Fibroblast of villous mesenchyme (primary cell): ENCODE measurements around the gene REEP6. TPM values are rescaled to one million over a fixed set of nuclear protein-coding genes. Genes with fewer than 3 reads are reported as not detected.
"Not testable (repeated sequence)": the region's sequence is repeated elsewhere in the genome, so short reads cannot be mapped to it uniquely, and the experiment has no call there.

Experiments used
- DNase-seq: peaks from one replicate; pipeline ENCODE4 v3.0.0-alpha.2; 2010; ENCODE audit warnings: low read depth
- H3K4me3 ChIP-seq: 2 replicates; pipeline ENCODE4 v1.5.1; 2011; ENCODE audit warnings: low read depth, mild to moderate bottlenecking, low read length
- CTCF ChIP-seq: IDR thresholded peaks from 2 replicates; pipeline ENCODE4 v1.5.1; 2012; ENCODE audit warnings: low read depth, mild to moderate bottlenecking, low read length; ENCODE audit not compliant: insufficient read depth
- total RNA-seq: library from RNA; depleted of rRNA; stranded (reverse); fragments of >200 nt; gene quantifications from 2 replicates; pipeline ENCODE4 v1.2.3, GENCODE V29; 2012

Gene REEP6
- total RNA-seq, 1 donor: 0.43 TPM

DNA sequence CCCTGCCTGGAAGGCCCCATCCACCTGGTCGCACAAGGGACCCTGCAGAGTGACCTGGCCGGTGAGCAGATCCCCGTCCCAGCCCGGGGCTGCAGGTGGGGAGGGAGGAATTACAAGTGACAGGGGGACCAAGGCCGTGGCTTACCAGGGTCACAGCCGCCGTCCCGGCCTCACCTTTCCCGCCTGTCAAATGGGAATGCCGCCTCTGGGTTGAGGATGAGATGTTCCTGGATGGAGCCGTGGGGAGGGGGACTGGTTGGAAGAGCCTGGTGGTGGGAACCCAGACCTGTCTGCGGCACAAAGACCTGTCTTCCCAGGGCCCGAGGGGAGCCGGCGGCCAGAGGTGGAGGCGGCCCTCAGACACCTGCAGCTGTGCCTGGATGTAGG lies 38.4 kb downstream of the REEP6 start:
- H3K4me3 ChIP-seq: no peak overlapping the region
- no peak for DNase-seq
- no peak for TF ChIP-seq CTCF

GRCh38 chr19:1530856-1531255 lies 39.9 kb downstream of the REEP6 start:
- not testable (repeated sequence) for DNase-seq, H3K4me3 ChIP-seq

GRCh38 chr19:1531587-1531986 lies 40.6 kb downstream of the REEP6 start:
- no peak overlapping the region for H3K4me3 ChIP-seq
- DNase-seq: no peak
- no peak for TF ChIP-seq CTCF

DNA sequence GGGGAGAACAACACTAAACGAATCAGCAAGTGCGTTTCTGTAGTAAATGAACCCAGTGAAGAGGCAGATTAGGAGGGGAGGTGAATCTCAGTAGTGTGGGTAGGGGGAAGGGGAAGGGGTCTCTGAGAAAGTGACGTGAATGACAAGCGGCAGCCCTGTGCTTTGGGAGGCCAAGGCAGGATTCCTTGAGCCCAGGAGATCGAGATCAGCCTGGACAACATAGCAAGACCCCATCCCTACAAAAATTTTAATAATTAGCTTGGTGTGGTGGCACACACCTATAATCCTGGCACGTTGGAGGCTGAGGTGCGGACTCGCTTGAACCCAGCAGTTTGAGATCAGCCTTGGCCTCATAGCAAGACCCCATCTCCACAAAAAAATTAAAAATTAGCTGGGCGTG lies 41.0 kb downstream of the REEP6 start:
- TF ChIP-seq CTCF: no peak
- H3K4me3 ChIP-seq: no peak overlapping the region
- DNase-seq: no peak

DNA sequence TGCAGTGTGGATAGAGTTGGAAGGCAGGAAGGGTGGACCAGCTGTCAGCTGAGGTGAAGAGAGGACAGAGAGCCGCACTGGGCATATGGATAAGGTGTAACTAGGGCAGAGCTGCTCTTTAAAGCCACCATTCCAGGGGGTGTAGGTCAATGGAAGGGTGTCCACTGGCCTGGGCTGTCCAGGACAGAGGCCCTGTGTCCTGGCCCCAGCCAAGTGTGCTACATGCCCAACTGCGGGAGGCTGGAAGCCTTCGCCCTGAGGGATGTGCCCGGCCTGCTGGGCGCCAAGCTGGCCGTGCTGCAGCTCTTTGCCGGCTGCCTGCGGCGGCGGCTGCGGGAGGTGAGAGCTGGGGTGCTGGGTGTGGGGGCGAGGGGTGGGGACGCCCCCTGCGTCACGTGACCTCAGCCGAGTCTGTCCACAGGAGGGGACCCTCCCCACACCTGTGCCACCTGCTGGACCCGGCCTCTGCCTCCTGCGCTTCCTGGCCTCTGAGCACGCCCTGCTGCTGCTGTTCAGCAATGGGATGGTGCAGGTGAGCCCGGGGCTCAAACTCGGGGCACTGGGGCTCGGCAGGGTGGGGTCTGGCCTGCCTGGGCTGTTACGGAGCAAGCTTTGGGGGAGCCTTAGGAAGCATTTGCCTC lies 42.6 kb downstream of the REEP6 start:
- no peak overlapping the region for H3K4me3 ChIP-seq
- TF ChIP-seq CTCF: no peak
- no peak for DNase-seq

GRCh38 chr19:1534972-1535371 lies 44.0 kb downstream of the REEP6 start:
- no peak overlapping the region for H3K4me3 ChIP-seq
- DNase-seq: no peak
- TF ChIP-seq CTCF: no peak

GRCh38 chr19:1535699-1536098 lies 44.7 kb downstream of the REEP6 start:
- DNase-seq, H3K4me3 ChIP-seq: not testable (repeated sequence)

GRCh38 chr19:1538978-1539377 lies 48.0 kb downstream of the REEP6 start:
- no peak for TF ChIP-seq CTCF
- H3K4me3 ChIP-seq: no peak overlapping the region
- DNase-seq: no peak

GRCh38 chr19:1539749-1540148 lies 48.8 kb downstream of the REEP6 start:
- H3K4me3 ChIP-seq, DNase-seq: not testable (repeated sequence)
